T follicular helper cell (primary cell): Measurements from ENCODE around the gene BPIFB1.

ENCODE experiments used
- DNase-seq: peaks from one replicate; pipeline ENCODE4 v3.0.0-alpha.2; 2020; ENCODE audit warnings: low read depth

Gene BPIFB1

DNA sequence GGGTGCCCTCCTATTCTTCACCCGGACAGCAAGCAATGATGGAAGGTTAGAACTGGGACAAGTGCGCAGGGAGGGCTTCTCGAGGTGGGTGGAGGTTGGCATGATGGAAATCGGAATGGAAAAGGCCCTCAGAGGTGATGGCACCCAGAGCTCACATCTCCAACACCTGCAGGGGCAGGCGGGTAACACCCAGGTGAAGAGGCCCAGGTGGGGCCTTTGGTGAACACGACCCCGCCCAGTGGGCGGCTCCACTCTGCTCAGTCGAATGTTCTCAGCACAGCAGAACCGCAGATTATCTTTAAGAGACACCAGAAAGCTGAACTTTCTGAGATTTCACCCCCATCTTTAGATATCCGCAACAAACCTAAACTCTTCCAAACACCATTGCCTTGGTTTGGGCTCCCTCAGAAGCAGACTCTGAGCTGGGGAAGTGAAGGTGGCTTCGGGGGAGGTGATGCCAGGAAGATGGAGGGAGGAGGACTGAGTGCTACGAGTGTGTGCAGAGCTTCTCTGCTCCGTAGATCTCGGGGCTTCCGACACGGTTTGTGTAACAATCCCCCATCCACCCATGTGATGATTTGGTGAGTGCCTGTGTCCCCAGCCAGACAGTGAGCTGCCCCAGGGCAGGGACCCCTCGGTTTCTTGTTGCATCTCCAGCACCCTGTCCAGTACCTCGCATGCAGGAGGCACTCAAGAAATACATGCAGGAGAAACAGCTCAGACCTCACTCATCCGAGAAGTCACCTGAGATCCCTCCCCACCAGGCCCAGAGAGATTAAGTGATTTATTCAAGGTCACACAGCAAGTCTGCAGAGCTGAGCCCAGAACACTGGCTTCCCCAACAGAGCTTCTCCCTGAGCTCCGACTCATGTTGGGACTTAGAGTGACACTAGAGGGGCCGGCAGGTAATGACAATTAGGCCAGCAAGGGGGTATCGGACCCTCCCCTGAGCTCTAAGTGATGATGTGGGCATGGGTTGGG lies 45.4 kb downstream of the BPIFB1 start:
- no peak for DNase-seq

DNA sequence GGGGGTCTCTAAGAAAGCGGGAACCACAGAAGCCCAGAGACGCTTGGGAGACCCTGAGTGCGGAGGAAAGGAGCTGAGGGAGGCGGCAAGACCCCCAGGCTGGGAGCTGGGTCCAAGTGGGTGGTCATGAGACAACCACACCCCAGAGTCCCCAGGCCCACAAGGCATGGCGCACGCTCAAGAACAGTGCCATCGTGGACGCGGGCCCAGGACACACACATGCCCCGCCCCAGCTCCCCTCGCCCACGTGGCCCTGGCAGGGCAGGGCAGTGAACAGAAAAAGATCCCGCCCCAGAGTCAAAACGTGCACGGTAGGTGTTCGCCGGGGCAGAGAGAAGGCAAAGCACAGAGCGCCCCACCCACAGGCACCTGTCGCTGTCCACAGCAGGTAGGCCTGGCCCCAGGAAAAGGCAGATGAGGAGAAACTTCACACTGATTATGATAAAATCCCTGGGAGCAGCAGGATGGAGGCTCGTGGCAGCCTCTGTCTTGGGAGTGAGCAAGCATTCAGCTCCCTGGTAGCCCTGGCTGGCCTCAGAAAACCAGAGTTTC lies 50.0 kb downstream of the BPIFB1 start:
- DNase-seq, result no peak

GRCh38 chr20:33333616-33334015 lies 50.6 kb downstream of the BPIFB1 start:
- no peak for DNase-seq

DNA sequence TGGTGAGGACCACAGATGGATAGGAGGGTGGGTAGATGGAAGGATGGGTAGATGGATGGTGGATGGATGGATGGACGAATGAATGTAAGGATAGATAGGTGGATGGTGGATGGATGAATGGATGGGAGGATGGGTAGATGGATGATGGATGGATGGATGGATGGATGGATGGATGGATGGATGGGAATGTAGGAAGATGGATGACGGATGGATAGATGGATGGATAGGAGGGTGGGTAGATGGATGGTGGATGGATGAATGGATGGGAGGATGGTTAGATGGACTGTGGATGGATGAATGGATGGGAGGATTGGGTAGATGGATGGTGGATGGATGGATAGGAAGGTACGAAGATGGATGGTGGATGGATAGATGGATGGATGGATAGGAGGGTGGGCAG lies 51.1 kb downstream of the BPIFB1 start:
- no peak for DNase-seq

- DNase-seq, result no peak
Observed at GRCh38 chr20:33336375-33336774, 53.4 kb downstream of the BPIFB1 start.

DNA sequence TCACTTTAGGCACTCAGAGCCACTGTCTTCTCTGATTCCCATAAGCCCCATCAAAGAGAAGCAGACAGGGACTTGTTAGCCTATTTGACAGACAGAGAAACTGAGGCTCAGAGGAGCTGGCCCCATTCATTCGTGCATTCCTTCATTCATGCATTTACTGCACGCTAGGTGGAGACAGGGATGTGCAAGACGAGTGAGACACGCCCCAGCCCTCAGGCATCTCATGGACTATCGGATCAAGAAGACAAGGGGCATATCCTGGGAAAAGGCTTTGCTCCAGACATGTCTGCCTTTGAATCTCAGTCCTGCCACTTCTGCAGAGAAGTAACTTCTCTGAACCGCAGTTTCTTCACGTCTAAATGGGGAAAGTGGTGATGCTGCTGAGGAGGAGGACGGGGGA lies 54.1 kb downstream of the BPIFB1 start:
- DNase-seq, result no peak

DNA sequence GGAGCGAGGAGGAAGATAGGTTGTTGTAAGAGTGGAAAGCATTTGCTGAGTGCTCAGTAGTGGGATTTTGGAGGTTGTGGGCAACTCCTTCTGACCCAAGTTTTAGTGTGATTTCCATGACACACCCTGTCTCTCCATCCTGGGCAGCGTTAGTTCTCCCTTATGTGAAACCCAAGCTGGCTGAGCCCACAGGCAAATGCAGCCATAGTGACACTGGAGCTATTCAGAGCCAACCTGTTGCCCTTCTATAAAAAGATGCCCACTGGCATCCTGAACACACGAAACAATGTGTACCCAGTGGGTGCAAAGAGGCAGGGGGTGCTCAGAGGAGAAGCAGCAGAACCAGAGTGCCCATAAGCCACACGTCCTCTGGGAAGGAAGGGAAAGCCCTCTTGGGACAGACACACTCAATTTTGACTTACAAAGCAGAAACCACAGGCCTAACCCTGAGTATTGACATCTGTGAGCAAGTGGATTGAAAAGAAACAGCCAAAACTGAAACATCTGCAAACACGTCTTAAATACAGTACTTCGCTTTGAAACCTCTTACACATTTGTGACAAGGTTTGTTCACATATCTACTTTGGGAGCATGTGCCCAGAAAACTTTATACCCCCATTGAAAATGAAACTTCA lies 54.6 kb downstream of the BPIFB1 start:
- no peak for DNase-seq

- DNase-seq, result no peak
Observed at GRCh38 chr20:33338467-33339258, 55.6 kb downstream of the BPIFB1 start.

DNA sequence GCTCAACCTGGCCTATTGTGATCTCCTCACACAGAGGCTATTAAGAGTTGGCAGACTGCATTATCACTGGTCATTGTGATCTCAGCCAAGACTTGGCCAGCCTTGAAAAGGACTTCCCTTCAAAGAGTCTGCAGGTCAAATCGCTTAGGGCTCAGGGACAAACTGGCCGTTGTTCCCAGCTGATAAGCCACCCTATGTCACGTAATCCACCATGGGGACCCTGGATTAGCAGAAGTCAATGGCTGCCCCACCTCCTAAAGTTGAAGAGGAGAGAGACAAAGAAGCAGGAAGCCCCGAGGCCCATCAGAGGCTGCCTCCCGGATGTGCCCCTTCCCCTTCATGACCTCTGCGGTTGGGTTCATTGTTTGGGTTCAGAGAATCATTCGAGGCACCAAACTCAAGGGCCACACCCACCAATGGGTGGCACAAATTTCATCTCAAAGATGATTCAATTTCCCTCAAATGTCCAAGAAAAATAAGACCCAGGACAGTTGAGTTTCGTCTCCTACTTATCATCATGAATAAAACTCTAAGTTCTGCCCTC lies 56.6 kb downstream of the BPIFB1 start:
- no peak for DNase-seq

DNA sequence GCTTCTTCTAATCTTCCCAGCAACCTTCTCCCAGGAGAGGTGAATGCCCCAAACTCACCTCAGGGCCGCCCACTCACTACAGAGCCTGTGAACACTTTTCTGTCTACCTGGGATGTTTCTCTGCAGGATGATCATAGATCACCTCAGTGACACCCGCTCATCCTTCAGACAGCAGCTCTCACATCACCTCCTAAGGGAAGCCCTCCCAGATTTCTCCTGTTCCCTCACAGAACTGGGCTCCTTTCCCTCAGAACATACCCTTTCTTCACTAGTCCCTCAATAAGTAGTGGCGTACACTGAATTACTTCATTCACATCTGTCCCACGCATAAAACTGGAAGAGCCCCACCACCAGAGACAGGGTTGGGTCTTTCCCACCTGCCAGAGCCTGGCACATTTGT lies 60.5 kb downstream of the BPIFB1 start:
- no peak for DNase-seq

- no peak for DNase-seq
Observed at GRCh38 chr20:33345342-33345741, 62.3 kb downstream of the BPIFB1 start.

DNA sequence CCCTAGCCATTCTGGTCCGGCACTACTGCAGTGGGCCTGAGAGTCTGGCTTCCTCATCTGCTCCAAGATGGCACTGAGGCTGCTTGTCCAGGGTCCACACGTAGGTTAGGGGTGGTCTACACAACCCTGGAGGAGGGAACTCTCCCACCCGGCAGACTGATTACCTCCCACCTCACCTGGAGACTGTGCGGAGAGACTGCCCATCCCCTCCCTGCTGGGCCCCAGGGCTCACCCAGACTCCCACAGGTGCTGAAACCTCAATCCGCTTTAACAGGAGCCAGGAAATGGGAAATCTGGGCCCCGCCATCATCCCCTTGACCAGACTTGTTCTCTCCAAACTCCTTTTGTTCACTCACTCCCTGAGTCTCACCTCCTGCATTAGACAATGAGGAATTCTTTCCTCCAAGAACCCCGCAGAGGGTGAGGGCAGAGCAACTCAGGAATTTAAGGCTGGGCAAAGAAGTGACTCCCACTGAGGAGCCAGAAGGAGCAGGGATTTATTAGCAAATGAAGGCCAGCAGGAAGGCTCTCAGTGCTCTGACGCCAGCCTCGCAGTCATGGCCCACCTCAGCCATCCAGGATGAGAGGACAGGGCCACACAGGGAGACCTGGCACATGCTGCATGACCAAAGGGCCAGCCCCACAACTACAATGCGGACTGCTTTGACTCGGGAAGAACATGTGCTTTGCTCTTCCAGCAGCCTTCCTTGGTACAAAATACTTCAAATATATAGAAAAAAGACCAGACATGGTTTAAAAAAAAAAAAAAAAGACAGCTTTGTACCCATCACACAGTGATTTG lies 65.3 kb downstream of the BPIFB1 start:
- no peak for DNase-seq

DNA sequence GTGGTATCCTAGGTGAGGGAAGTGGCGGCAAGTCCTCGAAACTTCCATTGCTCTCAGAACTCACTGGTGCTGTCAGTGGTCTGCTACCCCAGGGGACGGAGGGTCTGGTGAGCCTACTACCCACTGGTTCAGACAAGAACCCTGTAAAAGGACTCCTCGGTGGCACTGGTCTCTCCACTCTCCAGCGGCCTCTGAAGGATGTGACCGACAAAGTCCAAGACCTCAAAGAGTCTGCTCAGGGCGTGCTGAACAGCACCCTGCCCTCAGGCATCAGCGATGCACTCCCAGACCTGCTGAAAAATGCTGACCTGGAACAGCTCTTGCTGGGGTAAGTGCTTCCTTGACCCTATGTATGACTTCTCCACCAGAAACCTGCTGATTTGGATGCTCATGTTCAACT lies 66.5 kb downstream of the BPIFB1 start:
- DNase-seq, result no peak

GRCh38 chr20:33351696-33352095 lies 68.7 kb downstream of the BPIFB1 start:
- no peak for DNase-seq

DNA sequence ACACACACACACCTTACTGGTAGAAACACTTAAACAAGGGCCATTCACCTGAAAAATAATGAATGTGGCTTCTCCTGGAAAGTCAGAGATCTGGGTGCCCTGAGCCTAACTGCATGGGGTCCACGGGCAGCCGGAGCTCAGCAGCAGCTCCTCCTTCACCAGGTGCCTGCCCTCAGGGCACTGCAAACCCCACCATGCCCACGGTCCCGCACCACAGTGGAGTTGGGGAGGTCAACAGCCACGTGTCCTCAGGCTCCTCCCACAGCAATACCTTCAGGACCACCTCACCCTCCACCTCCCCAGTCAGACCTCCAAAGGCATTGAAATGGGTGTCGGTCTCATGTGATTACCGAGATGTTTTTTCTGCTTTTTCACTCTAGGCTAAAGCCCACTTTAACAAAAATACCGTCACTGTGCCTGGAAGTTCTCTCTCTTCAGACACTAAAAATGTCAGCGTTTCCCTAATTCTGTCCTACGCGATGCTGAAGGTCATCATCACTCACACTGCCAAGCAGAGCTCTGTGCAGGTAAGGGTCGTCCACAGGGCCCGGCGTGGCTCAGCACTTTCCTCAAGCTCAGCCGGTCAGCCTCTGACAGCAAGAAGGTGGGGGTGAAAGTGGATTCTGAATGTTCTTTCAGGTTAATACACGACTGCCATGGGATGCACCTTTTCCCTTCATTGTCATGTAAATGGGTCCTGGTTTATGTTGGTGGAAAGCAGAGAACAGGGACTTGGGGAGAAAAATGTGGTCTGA lies 69.4 kb downstream of the BPIFB1 start:
- no peak for DNase-seq

DNA sequence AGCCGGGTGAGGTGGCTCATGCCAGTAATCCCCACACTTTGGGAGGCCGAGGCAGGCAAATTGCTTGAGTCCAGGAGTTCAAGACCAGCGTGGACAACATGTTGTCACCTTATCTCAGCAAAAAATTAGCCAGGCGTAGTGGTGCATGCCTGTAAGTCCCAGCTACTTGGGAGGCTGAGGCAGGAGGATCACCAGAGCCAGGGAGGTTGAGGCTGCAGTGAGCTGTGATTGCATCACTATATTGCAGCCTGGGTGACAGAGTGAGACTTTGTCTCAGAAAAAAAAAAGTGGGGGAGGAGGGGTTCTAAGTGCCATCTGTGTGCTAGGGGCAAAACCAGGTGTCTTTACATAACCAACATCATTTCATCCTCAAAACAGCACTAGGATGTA lies 70.0 kb downstream of the BPIFB1 start:
- no peak for DNase-seq
